T-helper 9 cell (primary cell): ENCODE measurements around the gene MAPK6.
"Not testable (repeated sequence)": the region's sequence is repeated elsewhere in the genome, so short reads cannot be mapped to it uniquely, and the experiment has no call there.

ENCODE experiments used
- DNase-seq: peaks from one replicate; pipeline ENCODE4 v3.0.0-alpha.2; 2020
- total RNA-seq, 2 donors: gene quantifications; one replicate each; lab custom pipeline; 2026; lab: John Stamatoyannopoulos, UW

The MAPK6 gene
- 57.6 to 122 reads per million in 2 donors for total RNA-seq

GRCh38 chr15:52018693-52019393 is at the start of gene MAPK6:
TSS of gene MAPK6 (plus strand) at chr15:52019219. CDS start at chr15:52046461, 27,242 bp downstream.
- peak; percentile 93 for DNase-seq

- DNase-seq: no peak
These were observed 49.3 kb upstream of the MAPK6 start for GRCh38 chr15:51969728-51970127.

- DNase-seq: no peak
These were observed 48.7 kb upstream of the MAPK6 start for GRCh38 chr15:51970132-51970817.

DNA sequence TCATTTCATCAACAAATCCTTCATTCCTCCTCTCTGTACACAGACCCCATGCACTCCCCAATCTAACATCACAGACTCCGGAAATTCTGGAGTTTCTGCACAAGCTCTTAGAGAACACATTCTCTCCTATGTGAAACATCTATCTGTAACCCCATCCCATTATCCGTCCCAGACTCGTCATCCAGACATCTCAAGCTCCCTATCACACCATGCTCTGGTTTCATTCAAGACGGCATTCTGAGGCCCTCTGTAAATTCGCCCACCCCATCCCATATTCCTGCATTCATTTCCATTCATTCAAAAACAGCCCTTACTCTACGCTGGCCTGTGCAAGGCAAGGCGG is 48.0 kb upstream of the MAPK6 start:
- no peak for DNase-seq

DNA sequence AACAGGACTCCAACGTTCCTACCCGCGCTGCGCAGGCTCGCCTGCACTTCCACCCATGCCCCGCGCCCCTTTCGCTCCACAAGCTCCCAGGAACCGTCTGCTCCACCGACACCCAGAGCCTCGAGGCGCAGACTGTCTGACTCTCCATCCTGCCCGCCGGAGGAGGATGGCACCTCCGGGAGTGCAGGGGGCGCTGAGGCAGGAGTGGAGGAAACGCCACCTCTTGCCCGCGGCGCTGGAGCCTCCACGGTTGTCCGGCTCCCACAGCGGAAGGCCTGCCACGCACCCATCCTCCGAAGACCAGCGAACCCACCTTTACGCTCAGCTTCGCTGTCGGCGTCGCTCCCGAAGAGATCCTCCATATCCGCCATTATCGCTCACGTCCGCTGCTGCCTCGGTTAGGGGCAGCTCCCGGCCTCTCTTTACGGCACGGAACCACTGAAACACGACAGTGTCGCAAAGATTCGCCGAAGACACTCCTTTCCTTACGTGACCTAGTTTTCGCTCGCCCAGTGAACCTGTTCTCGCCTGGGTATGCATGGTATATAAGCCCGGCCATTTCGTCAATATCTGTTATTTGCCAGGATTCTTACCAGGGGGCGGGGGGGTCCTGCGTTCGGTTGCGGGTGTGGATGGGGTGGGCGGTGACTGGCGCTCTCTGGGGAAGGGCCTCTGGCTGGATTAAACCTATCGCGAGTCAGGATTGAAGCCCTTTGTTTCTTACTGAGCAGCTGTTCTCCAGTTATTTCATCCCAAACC is 47.5 kb upstream of the MAPK6 start, which contains the start of gene LEO1:
Gene LEO1 (minus strand): TSS at position 404 of the 759 bp plus-strand sequence. CDS start 33 bp downstream, at position 371.
- DNase-seq: peak; percentile 77

GRCh38 chr15:51973220-51973619 is 45.8 kb upstream of the MAPK6 start:
- DNase-seq: no peak

- DNase-seq: no peak
These were observed 45.2 kb upstream of the MAPK6 start for GRCh38 chr15:51973775-51974174.

DNA sequence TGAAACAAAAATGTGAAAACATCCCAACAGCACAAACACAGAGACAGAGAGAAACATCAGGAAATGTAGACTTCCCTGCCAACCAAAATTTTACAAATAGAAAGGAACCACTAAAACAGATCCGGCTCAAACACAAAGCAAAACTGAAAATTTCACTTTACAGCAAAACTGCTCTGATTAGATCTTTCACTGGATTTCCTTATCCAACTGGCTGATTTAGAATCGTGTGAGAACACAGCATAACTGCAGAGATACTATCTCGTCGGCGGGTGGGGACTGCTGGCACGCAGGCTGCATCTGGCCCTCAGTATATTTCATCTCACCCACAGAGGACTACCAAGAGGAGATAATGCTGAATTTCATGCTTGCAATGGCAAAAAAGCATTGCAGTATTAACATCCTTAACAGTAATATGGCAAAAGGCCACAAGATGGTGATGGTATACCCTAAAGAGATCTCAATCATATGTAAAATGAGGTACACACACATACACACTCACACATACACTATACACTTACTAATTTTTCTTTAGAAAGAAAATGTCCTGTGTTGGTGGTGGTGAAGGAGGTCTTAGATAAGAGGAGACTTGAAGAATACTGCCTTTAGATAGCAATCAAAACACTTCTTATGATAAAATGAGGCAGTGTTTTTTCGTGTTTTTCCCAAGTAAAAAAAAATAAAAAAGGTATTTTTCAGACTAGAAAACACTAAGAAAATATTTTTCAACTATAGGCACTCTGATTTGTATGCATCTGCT is 36.8 kb upstream of the MAPK6 start:
- no peak for DNase-seq

GRCh38 chr15:51982770-51983103 is 36.3 kb upstream of the MAPK6 start:
- DNase-seq: no peak

GRCh38 chr15:51991141-51991540 is 27.9 kb upstream of the MAPK6 start:
- DNase-seq: no peak

DNA sequence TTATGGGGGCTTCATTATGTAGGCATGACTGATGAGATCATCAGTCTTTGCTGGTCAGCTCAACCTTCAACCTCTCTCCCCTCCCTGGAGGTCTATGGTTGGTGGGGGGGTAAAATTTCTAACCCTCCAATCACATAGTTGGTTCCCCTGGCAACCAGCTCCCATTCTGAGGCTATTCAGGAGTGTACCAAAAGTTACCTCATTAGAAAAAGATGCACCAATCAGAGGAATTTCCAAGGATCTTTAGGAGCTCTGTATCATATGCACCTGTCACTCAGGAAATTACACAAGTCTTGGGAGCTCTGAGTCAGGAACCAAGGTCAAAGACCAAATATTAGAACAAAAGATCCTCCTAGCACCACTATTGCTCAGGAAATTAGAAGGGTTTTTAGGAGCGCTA is 26.1 kb upstream of the MAPK6 start:
- DNase-seq: no peak

DNA sequence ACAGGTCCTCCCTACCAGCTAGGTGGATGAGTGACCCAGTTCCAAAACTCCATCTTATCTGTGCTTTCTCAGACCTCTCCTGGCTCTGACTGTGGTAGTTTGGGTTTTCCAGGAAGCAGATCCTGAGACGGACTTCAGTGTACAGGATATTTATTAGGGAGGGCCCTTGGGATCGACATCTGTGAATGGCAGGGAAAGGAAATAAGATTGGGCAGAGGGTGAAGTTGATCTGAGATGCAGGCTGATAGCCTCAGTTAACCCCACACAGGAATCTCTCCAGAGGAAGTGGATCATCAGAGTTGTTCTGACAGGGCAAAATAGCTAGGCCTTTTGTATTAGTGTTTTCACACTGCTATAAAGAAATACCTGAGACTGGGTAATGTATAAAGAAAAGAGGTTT is 16.7 kb upstream of the MAPK6 start:
- DNase-seq: no peak

- DNase-seq: not testable (repeated sequence)
These were observed 15.9 kb upstream of the MAPK6 start for GRCh38 chr15:52003089-52003488.

DNA sequence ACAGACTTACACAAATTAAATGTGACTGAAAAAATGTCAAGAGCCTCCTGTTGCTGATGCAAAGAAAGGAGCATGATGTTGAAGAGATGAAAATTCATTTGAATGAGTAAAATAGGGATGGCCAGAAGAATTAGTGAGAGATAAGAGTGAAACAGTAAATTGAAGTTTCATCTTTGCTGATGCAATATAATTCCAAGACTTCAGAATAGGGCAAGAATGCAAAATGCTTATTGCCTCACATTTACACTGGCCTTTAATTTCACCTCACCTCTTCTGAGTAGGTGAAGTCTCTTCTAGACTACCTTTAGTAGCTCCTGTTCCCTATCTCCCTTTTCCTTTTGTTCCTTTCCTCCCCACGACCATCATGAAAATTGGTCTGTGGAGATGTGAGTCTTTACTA is 15.3 kb upstream of the MAPK6 start:
- no peak for DNase-seq

DNA sequence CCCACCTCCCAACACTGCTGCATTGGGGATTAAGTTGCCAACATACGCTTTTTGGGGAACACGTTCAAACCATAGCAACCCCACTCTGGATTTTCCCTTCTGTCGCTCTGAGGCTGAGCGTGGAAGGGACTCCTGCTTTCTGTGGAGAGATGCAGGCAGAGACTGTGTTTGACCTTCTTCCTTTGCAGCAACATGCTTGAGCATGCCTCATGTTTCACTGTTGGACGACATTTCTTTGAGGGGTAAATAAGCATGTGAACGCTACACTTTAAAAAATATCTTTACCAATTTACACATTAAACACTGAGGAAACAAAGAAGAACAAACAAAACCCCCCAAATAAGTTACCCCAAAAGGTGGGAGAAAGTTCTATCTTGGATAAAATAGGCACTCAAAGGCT is 14.2 kb upstream of the MAPK6 start:
- no peak for DNase-seq

- no peak for DNase-seq
These were observed 13.0 kb upstream of the MAPK6 start for GRCh38 chr15:52005748-52006701.

DNA sequence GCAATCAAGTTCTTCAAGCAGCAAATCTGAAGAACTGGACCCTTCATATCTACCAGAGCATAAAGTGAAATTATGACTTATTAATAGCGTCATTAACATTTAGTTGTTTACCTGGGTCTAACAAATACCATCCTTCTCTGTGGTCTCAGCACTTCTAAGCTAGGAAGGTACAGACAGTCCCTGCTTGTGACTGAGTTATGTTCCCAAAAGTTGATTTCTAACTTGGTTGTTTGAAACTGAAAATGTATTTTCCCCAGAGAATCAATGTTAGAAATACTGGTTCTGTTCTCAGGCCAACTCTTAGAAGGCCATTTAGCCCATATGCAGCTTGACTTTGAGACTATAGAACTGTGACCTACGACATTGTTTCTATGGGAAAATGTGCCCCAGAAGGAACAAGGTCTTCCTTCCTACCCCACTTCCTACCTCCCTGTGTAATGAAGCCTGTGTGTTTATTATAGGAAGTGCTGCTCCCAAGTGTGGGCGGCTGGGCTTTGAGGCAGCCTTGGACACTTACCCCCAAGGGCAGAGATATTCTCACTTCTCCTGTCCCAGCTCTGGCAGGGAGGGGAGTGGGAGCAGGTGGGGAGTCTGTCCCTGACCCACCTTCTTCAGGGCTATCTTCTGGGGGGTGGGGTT is 12.2 kb upstream of the MAPK6 start:
- DNase-seq: no peak

DNA sequence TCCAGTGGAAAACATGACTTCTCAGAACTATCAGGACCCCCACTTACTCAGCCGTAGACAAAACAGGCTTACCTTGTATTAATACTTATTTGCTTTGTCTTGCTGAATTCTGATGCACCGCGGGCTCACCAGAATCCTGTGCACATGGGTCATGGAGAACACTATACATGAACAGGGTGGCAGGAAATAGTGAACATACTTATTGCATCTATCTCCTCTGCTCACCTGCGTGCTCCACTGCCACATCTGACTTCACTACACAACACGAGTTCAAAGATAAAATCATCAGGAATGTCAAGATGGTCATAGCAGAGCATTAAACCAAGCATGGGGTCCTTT is 10.7 kb upstream of the MAPK6 start:
- no peak for DNase-seq

- DNase-seq: no peak
These were observed 10.2 kb upstream of the MAPK6 start for GRCh38 chr15:52008698-52009434.
